Measurements from ENCODE around the gene PFN2.

The PFN2 gene

GRCh38 chr3:149967086-149967685 lies 3.5 kb downstream of the PFN2 start:
- TF ChIP-seq CTCF (IDR thresholded peaks at IDR 0.05; ENCODE audit: borderline replicate concordance, insufficient read depth, low read depth, low read length): 0 out of 2 replicates have a peak, but pooled peaks have one; percentile 13

GRCh38 chr3:149965278-149965677 lies 5.4 kb downstream of the PFN2 start:
- H3K4me3 ChIP-seq (ENCODE audit: low read depth, low read length): no peak overlapping the region
- TF ChIP-seq CTCF (IDR thresholded peaks at IDR 0.05; ENCODE audit: borderline replicate concordance, insufficient read depth, low read depth, low read length): no peak

More at GRCh38 chr3:149967086-149967685, 3.5 kb downstream of the PFN2 start:
- no peak overlapping the region for H3K4me3 ChIP-seq (ENCODE audit: low read depth, low read length)

GRCh38 chr3:149964291-149964690 lies 6.4 kb downstream of the PFN2 start:
- no peak for TF ChIP-seq CTCF (IDR thresholded peaks at IDR 0.05; ENCODE audit: borderline replicate concordance, insufficient read depth, low read depth, low read length)
- no peak overlapping the region for H3K4me3 ChIP-seq (ENCODE audit: low read depth, low read length)

- TF ChIP-seq CTCF (IDR thresholded peaks at IDR 0.05; ENCODE audit: borderline replicate concordance, insufficient read depth, low read depth, low read length): no peak
- no peak overlapping the region for H3K4me3 ChIP-seq (ENCODE audit: low read depth, low read length)
These were observed 7.2 kb downstream of the PFN2 start for GRCh38 chr3:149963485-149963884.

GRCh38 chr3:149959443-149959842 lies 11.3 kb downstream of the PFN2 start:
- TF ChIP-seq CTCF (IDR thresholded peaks at IDR 0.05; ENCODE audit: borderline replicate concordance, insufficient read depth, low read depth, low read length): no peak
- H3K4me3 ChIP-seq (ENCODE audit: low read depth, low read length): no peak overlapping the region

- no peak for TF ChIP-seq CTCF (IDR thresholded peaks at IDR 0.05; ENCODE audit: borderline replicate concordance, insufficient read depth, low read depth, low read length)
- H3K4me3 ChIP-seq (ENCODE audit: low read depth, low read length): no peak overlapping the region
These were observed 12.4 kb downstream of the PFN2 start for GRCh38 chr3:149958171-149958796.

All from GM12875 (cell line).